Endodermal cell (in vitro differentiated cells): ENCODE data around the gene ZMYM1. TPM values are rescaled to one million over a fixed set of nuclear protein-coding genes. Genes with fewer than 3 reads are reported as not detected.
A peak's percentile ranks its signal among the peaks of the same experiment; 100 is the strongest.

Experiments
- DNase-seq: peaks from one replicate; pipeline ENCODE4 v3.0.0-alpha.2; 2017
- H3K27ac ChIP-seq: 2 replicates; pipeline ENCODE4 v1.5.1; 2013; ENCODE audit warnings: mild to moderate bottlenecking, low read depth, low read length, moderate library complexity
- H3K27me3 ChIP-seq: 2 replicates; pipeline ENCODE4 v1.6.1; 2013; ENCODE audit warnings: mild to moderate bottlenecking, low read length, moderate library complexity; ENCODE audit not compliant: insufficient read depth, control insufficient read depth, poor library complexity, severe bottlenecking
- H3K36me3 ChIP-seq: 2 replicates; pipeline ENCODE4 v1.7.0; 2013; ENCODE audit warnings: mild to moderate bottlenecking, low read length, moderate library complexity; ENCODE audit not compliant: control insufficient read depth, insufficient read depth
- H3K4me1 ChIP-seq: one replicate; pipeline ENCODE4 v1.7.0; 2013; ENCODE audit warnings: low read length; ENCODE audit not compliant: control insufficient read depth, insufficient read depth
- H3K4me3 ChIP-seq: 2 replicates; pipeline ENCODE4 v1.5.1; 2013; ENCODE audit warnings: mild to moderate bottlenecking, low read length, moderate library complexity
- H3K9ac ChIP-seq: 2 replicates; pipeline ENCODE4 v1.6.1; 2013; ENCODE audit warnings: mild to moderate bottlenecking, low read length, moderate library complexity; ENCODE audit not compliant: poor library complexity, severe bottlenecking; ENCODE audit errors: extremely low read depth
- H3K9me3 ChIP-seq: 2 replicates; pipeline ENCODE4 v1.6.1; 2013; ENCODE audit warnings: mild to moderate bottlenecking, low read length, moderate library complexity; ENCODE audit not compliant: control insufficient read depth
- H3K27ac Mint-ChIP-seq: 2 replicates; pipeline ENCODE4 v1.8.0; 2020; ENCODE audit warnings: mixed read lengths
- H3K27me3 Mint-ChIP-seq: 2 replicates; pipeline ENCODE4 v1.8.0; 2021; ENCODE audit warnings: mild to moderate bottlenecking, mixed read lengths; ENCODE audit not compliant: insufficient read depth
- H3K36me3 Mint-ChIP-seq: 2 replicates; pipeline ENCODE4 v1.8.0; 2020; ENCODE audit warnings: low read depth, mixed read lengths
- H3K4me1 Mint-ChIP-seq: 2 replicates; pipeline ENCODE4 v1.8.0; 2020; ENCODE audit warnings: mixed read lengths
- H3K4me3 Mint-ChIP-seq: 2 replicates; pipeline ENCODE4 v1.8.0; 2020; ENCODE audit warnings: mild to moderate bottlenecking, moderate library complexity, mixed read lengths
- H3K9me3 Mint-ChIP-seq: 2 replicates; pipeline ENCODE4 v1.8.0; 2020; ENCODE audit warnings: mild to moderate bottlenecking, mixed read lengths
- WGBS, 2 experiments: methylation state at CpG; one replicate each; pipeline versions ENCODE4 v1.1.5 to v1.1.7; 2013; ENCODE audit warnings: missing lambda C conversion rate in 2 of 2, mixed read lengths in 1 of 2; ENCODE audit not compliant: insufficient coverage in 1 of 2, insufficient read length in 1 of 2; 5-methylcytosine and 5-hydroxymethylcytosine counted together
- total RNA-seq, 2 donors: library from RNA; stranded (reverse); fragmentation: NEBNext Ultra II Directional in 1 of 2; extraction: Animal tissue kit (Norgen Biotek cat#: 25700) in 1 of 2; gene quantifications; 2 replicates in 1 of 2; 3 replicates in 1 of 2; pipeline ENCODE4 v1.2.1, GENCODE V29; 2021
- TF ChIP-seq, protein P1 (sequence below): fragments of 200-600 bp; sonication (generic); conservative IDR thresholded peaks from 2 replicates; pipeline ENCODE4 v1.5.0; 2021; ENCODE audit warnings: antibody characterized with exemption, mild to moderate bottlenecking

The ZMYM1 gene
- total RNA-seq, 2 donors from 2014 or later, result 43.1 to 58.5 TPM

DNA sequence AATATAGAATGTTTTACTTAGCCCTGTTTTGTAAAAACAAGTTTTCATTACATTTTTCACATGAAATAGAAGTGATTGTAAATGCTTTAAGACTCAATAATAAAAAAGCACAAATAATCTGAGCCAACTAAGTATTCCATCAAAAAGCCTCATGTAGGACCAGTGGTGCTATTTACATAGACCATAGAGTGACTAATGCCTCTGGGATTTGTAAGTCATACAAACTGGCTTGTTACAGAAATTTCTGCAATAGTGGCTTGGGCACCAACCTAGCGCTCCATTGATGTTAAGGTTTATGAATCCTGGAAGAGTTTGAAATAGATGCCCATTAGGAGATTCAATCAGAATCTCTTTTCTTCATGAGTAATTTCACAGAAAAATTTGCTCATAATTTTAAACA, 31.9 kb downstream of the ZMYM1 start:
- no peak overlapping the region for H3K27ac Mint-ChIP-seq
- H3K27me3 Mint-ChIP-seq, result no peaks in the 10 kb centered on the region
- Histone ChIP-seq H3K27ac (no peak overlapping the region), H3K36me3 (peaks cover 75% of the 10 kb centered on the region), H3K9ac (no peak overlapping the region), H3K27me3 (no peaks in the 10 kb centered on the region), H3K4me3 (no peak overlapping the region), H3K9me3 (peaks cover 6% of the 10 kb centered on the region), H3K4me1 (no peaks in the 10 kb centered on the region)
- DNase-seq, result no peak
- H3K9me3 Mint-ChIP-seq, result no peaks in the 10 kb centered on the region
- no peak overlapping the region for H3K4me3 Mint-ChIP-seq
- peaks cover 53% of the 10 kb centered on the region for H3K36me3 Mint-ChIP-seq
- no peaks in the 10 kb centered on the region for H3K4me1 Mint-ChIP-seq
- 90% methylated on average over 1 of the region's 1 CpG; no CpG with 5 or more reads in 1 of the 2 experiments for WGBS, 2 experiments
- TF ChIP-seq, protein P1, sequence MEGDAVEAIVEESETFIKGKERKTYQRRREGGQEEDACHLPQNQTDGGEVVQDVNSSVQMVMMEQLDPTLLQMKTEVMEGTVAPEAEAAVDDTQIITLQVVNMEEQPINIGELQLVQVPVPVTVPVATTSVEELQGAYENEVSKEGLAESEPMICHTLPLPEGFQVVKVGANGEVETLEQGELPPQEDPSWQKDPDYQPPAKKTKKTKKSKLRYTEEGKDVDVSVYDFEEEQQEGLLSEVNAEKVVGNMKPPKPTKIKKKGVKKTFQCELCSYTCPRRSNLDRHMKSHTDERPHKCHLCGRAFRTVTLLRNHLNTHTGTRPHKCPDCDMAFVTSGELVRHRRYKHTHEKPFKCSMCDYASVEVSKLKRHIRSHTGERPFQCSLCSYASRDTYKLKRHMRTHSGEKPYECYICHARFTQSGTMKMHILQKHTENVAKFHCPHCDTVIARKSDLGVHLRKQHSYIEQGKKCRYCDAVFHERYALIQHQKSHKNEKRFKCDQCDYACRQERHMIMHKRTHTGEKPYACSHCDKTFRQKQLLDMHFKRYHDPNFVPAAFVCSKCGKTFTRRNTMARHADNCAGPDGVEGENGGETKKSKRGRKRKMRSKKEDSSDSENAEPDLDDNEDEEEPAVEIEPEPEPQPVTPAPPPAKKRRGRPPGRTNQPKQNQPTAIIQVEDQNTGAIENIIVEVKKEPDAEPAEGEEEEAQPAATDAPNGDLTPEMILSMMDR, result no peak

DNA sequence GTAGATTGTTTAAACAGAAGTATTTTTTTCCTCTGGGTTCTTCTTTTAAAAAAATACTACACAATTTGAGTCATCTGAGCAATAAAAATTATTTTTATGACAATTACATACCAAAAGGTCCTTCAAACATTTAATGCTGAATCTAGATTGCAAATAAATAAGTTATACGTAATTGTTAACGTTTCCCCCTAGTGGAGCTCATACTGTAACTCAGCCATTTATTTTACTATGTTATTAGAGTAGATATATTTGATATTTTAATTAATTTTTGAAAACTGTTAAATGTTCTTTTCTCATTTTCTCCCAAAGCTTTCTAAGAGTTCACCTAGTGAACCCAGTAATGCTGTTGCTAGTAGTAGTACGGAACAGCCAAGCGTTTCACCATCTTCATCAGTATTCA, 33.5 kb downstream of the ZMYM1 start:
- Mint-ChIP-seq H3K27me3 (no peaks in the 10 kb centered on the region), H3K36me3 (peaks cover 50% of the 10 kb centered on the region), H3K9me3 (no peaks in the 10 kb centered on the region), H3K4me1 (no peaks in the 10 kb centered on the region), H3K27ac (no peak overlapping the region), H3K4me3 (no peak overlapping the region)
- Histone ChIP-seq H3K4me1 (no peaks in the 10 kb centered on the region), H3K9me3 (peaks cover 10% of the 10 kb centered on the region), H3K4me3 (no peak overlapping the region), H3K27ac (no peak overlapping the region), H3K36me3 (peaks cover 69% of the 10 kb centered on the region), H3K27me3 (no peaks in the 10 kb centered on the region), H3K9ac (no peak overlapping the region)
- TF ChIP-seq, protein P1, result peak; percentile 55
- DNase-seq, result no peak
- 100% methylated on average over 3 of the region's 4 CpGs; no CpG with 5 or more reads in 1 of the 2 experiments for WGBS, 2 experiments

DNA sequence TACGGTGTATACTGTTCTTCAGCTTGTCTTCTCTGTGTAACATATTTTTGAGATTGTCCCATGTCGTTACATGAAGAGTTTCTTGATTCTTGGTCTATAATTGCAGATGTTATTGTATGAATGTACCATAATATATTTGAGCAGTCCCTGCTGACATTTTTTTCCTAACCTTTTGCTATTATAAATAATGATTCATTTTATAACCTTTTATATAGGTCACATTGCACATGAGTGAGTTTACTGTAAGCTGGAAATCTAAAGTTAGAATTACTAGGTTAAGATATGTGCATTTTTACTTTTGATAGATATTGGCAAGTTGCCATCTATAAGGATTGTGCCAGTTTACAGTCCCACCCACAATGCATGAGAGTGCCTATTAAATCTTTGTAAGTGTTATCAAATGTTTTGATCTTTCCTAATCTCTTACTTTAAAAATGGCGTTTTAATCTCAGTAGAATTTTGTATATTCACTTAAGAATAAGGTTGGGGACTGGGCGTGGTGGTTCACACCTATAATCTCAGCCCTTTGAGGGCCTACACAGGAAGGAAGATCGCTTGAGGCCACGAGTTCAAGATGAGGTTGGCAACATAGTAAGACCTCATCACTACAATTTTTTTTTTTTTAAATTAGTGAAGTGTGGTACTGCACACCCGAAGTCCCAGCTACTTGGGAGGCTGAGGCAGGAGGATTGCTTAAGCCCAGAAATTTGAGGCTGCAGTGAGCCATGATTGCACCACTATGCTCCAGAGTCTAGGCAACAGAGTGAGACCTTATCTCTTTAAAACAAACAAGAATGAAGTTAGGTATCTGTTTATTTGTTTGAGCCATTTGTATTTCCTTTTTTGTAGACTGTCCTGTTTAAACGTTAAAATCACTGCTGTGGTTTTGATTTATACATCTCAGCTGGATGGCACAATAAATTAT, 36.5 kb downstream of the ZMYM1 start:
- no peaks in the 10 kb centered on the region for H3K27me3 ChIP-seq
- H3K9me3 ChIP-seq, result peaks cover 10% of the 10 kb centered on the region
- no peaks in the 10 kb centered on the region for H3K4me1 ChIP-seq
- no peak overlapping the region for H3K27ac Mint-ChIP-seq
- TF ChIP-seq, protein P1, result no peak
- H3K4me1 Mint-ChIP-seq, result no peaks in the 10 kb centered on the region
- H3K27ac ChIP-seq, result no peak overlapping the region
- peaks cover 68% of the 10 kb centered on the region for H3K36me3 ChIP-seq
- DNase-seq, result no peak
- no peak overlapping the region for H3K9ac ChIP-seq
- no peak overlapping the region for H3K4me3 ChIP-seq
- H3K36me3 Mint-ChIP-seq, result peaks cover 46% of the 10 kb centered on the region
- no peaks in the 10 kb centered on the region for H3K27me3 Mint-ChIP-seq
- WGBS, 2 experiments, result 90 to 94% methylated on average over 1 to 7 of the region's 8 CpGs
- H3K9me3 Mint-ChIP-seq, result no peaks in the 10 kb centered on the region
- no peak overlapping the region for H3K4me3 Mint-ChIP-seq
